Measurements from ENCODE around the gene TNP1. TPM values are rescaled to one million over a fixed set of nuclear protein-coding genes. Genes with fewer than 3 reads are reported as not detected.

Gene TNP1
- total RNA-seq (2014; rRNA removed; shearing (Covaris generic)) = not detected in 2 replicates

- DNase-seq (ENCODE audit: low read depth in 1 of 2, low spot score in 2 of 2) = no peak
- Histone ChIP-seq H3K9me3 (replicated peaks) (no peaks in the 10 kb centered on the region; the same call in 1 of the 2 replicates), H3K36me3 (no peaks in the 10 kb centered on the region), H3K4me1 (replicated peaks) (no peaks in the 10 kb centered on the region), H3K4me3 (no peak within 1 kb of the TSS), H3K27me3 (replicated peaks) (no peaks in the 10 kb centered on the region), H3K27ac (no peak within 1 kb of the TSS)
Measured at GRCh38 chr2:216859944-216860343, at the start of gene TNP1. TNP1 (minus strand) TSS chr2:216860064; CDS start chr2:216860034, 30 bp downstream.

- Histone ChIP-seq H3K4me3 (no peak overlapping the region), H3K36me3 (no peaks in the 10 kb centered on the region), H3K27ac (no peak overlapping the region), H3K4me1 (replicated peaks) (no peaks in the 10 kb centered on the region), H3K9me3 (replicated peaks) (no peaks in the 10 kb centered on the region), H3K27me3 (replicated peaks) (no peaks in the 10 kb centered on the region)
- no peak for DNase-seq (ENCODE audit: low read depth in 1 of 2, low spot score in 2 of 2)
Measured at GRCh38 chr2:216908300-216908699, 48.4 kb upstream of the TNP1 start.

GRCh38 chr2:216905649-216906329 lies 45.9 kb upstream of the TNP1 start:
- H3K27ac ChIP-seq = no peak overlapping the region
- no peak for DNase-seq (ENCODE audit: low read depth in 1 of 2, low spot score in 2 of 2)
- H3K27me3 ChIP-seq (replicated peaks) = no peaks in the 10 kb centered on the region
- H3K9me3 ChIP-seq (replicated peaks) = peaks cover 6% of the 10 kb centered on the region; the same call in 1 of the 2 replicates
- no peak overlapping the region for H3K4me3 ChIP-seq
- H3K36me3 ChIP-seq = no peaks in the 10 kb centered on the region
- H3K4me1 ChIP-seq (replicated peaks) = no peaks in the 10 kb centered on the region

GRCh38 chr2:216904974-216905373 lies 45.1 kb upstream of the TNP1 start:
- Histone ChIP-seq H3K27ac (no peak overlapping the region), H3K9me3 (replicated peaks) (peaks cover 6% of the 10 kb centered on the region; the same call in 1 of the 2 replicates), H3K4me1 (replicated peaks) (no peaks in the 10 kb centered on the region), H3K36me3 (no peaks in the 10 kb centered on the region), H3K27me3 (replicated peaks) (no peaks in the 10 kb centered on the region), H3K4me3 (no peak overlapping the region)
- no peak for DNase-seq (ENCODE audit: low read depth in 1 of 2, low spot score in 2 of 2)

- peaks cover 6% of the 10 kb centered on the region; the same call in 1 of the 2 replicates for H3K9me3 ChIP-seq (replicated peaks)
- no peak overlapping the region for H3K27ac ChIP-seq
Measured at GRCh38 chr2:216904554-216904953, 44.7 kb upstream of the TNP1 start.

GRCh38 chr2:216903470-216903869 lies 43.6 kb upstream of the TNP1 start:
- Histone ChIP-seq H3K4me1 (replicated peaks) (no peaks in the 10 kb centered on the region), H3K27ac (no peak overlapping the region), H3K27me3 (replicated peaks) (no peaks in the 10 kb centered on the region), H3K4me3 (no peak overlapping the region), H3K9me3 (replicated peaks) (peaks cover 6% of the 10 kb centered on the region; the same call in 1 of the 2 replicates), H3K36me3 (no peaks in the 10 kb centered on the region)
- no peak for DNase-seq (ENCODE audit: low read depth in 1 of 2, low spot score in 2 of 2)

More at GRCh38 chr2:216904554-216904953, 44.7 kb upstream of the TNP1 start:
- DNase-seq (ENCODE audit: low read depth in 1 of 2, low spot score in 2 of 2) = no peak
- no peaks in the 10 kb centered on the region for H3K36me3 ChIP-seq
- H3K4me3 ChIP-seq = no peak overlapping the region
- H3K4me1 ChIP-seq (replicated peaks) = no peaks in the 10 kb centered on the region
- no peaks in the 10 kb centered on the region for H3K27me3 ChIP-seq (replicated peaks)

- no peaks in the 10 kb centered on the region for H3K27me3 ChIP-seq (replicated peaks)
- no peaks in the 10 kb centered on the region for H3K4me1 ChIP-seq (replicated peaks)
- H3K9me3 ChIP-seq (replicated peaks) = peaks cover 6% of the 10 kb centered on the region; the same call in 1 of the 2 replicates
- no peak overlapping the region for H3K4me3 ChIP-seq
- DNase-seq (ENCODE audit: low read depth in 1 of 2, low spot score in 2 of 2) = no peak
- H3K27ac ChIP-seq = no peak overlapping the region
- no peaks in the 10 kb centered on the region for H3K36me3 ChIP-seq
Measured at GRCh38 chr2:216901273-216901672, 41.4 kb upstream of the TNP1 start.

- no peak for DNase-seq (ENCODE audit: low read depth in 1 of 2, low spot score in 2 of 2)
- no peaks in the 10 kb centered on the region for H3K4me1 ChIP-seq (replicated peaks)
- H3K36me3 ChIP-seq = no peaks in the 10 kb centered on the region
- no peak overlapping the region for H3K4me3 ChIP-seq
- H3K27me3 ChIP-seq (replicated peaks) = no peaks in the 10 kb centered on the region
- no peak overlapping the region for H3K27ac ChIP-seq
- peaks cover 6% of the 10 kb centered on the region; the same call in 1 of the 2 replicates for H3K9me3 ChIP-seq (replicated peaks)
Measured at GRCh38 chr2:216900406-216900805, 40.5 kb upstream of the TNP1 start.

GRCh38 chr2:216897561-216898203 lies 37.8 kb upstream of the TNP1 start:
- no peaks in the 10 kb centered on the region for H3K4me1 ChIP-seq (replicated peaks)
- H3K27me3 ChIP-seq (replicated peaks) = no peaks in the 10 kb centered on the region
- peaks cover 1% of the 10 kb centered on the region; the same call in 1 of the 2 replicates for H3K9me3 ChIP-seq (replicated peaks)
- H3K4me3 ChIP-seq = no peak overlapping the region
- no peak for DNase-seq (ENCODE audit: low read depth in 1 of 2, low spot score in 2 of 2)
- no peak overlapping the region for H3K27ac ChIP-seq
- H3K36me3 ChIP-seq = no peaks in the 10 kb centered on the region

GRCh38 chr2:216890138-216890537 lies 30.3 kb upstream of the TNP1 start:
- H3K27me3 ChIP-seq (replicated peaks) = no peaks in the 10 kb centered on the region
- H3K4me1 ChIP-seq (replicated peaks) = no peaks in the 10 kb centered on the region
- DNase-seq (ENCODE audit: low read depth in 1 of 2, low spot score in 2 of 2) = no peak
- H3K4me3 ChIP-seq = no peak overlapping the region
- no peaks in the 10 kb centered on the region for H3K36me3 ChIP-seq
- H3K9me3 ChIP-seq (replicated peaks) = no peaks in the 10 kb centered on the region
- H3K27ac ChIP-seq = no peak overlapping the region

GRCh38 chr2:216888887-216889622 lies 29.2 kb upstream of the TNP1 start:
- H3K4me3 ChIP-seq = no peak overlapping the region
- DNase-seq (ENCODE audit: low read depth in 1 of 2, low spot score in 2 of 2) = no peak
- H3K36me3 ChIP-seq = no peaks in the 10 kb centered on the region
- no peaks in the 10 kb centered on the region for H3K9me3 ChIP-seq (replicated peaks)
- H3K27ac ChIP-seq = no peak overlapping the region
- no peaks in the 10 kb centered on the region for H3K4me1 ChIP-seq (replicated peaks)
- H3K27me3 ChIP-seq (replicated peaks) = no peaks in the 10 kb centered on the region

- Histone ChIP-seq H3K27me3 (replicated peaks) (no peaks in the 10 kb centered on the region), H3K9me3 (replicated peaks) (no peaks in the 10 kb centered on the region), H3K4me1 (replicated peaks) (no peaks in the 10 kb centered on the region), H3K4me3 (no peak overlapping the region), H3K27ac (no peak overlapping the region), H3K36me3 (no peaks in the 10 kb centered on the region)
- DNase-seq (ENCODE audit: low read depth in 1 of 2, low spot score in 2 of 2) = no peak
Measured at GRCh38 chr2:216888081-216888480, 28.2 kb upstream of the TNP1 start.

GRCh38 chr2:216887138-216887537 lies 27.3 kb upstream of the TNP1 start:
- H3K4me3 ChIP-seq = no peak overlapping the region
- H3K4me1 ChIP-seq (replicated peaks) = no peaks in the 10 kb centered on the region
- no peak for DNase-seq (ENCODE audit: low read depth in 1 of 2, low spot score in 2 of 2)

GRCh38 chr2:216885117-216885553 lies 25.3 kb upstream of the TNP1 start:
- Histone ChIP-seq H3K27me3 (replicated peaks) (no peaks in the 10 kb centered on the region), H3K9me3 (replicated peaks) (no peaks in the 10 kb centered on the region), H3K4me3 (no peak overlapping the region), H3K36me3 (no peaks in the 10 kb centered on the region), H3K4me1 (replicated peaks) (no peaks in the 10 kb centered on the region), H3K27ac (no peak overlapping the region)
- DNase-seq (ENCODE audit: low read depth in 1 of 2, low spot score in 2 of 2) = no peak

More at GRCh38 chr2:216887138-216887537, 27.3 kb upstream of the TNP1 start:
- Histone ChIP-seq H3K36me3 (no peaks in the 10 kb centered on the region), H3K9me3 (replicated peaks) (no peaks in the 10 kb centered on the region), H3K27ac (no peak overlapping the region), H3K27me3 (replicated peaks) (no peaks in the 10 kb centered on the region)
